A549 (cell line): ENCODE results near the gene GTPBP1. TPM values are rescaled to one million over a fixed set of nuclear protein-coding genes. Genes with fewer than 3 reads are reported as not detected.

Source experiments
- ATAC-seq, 2 experiments: fragments of 200-7000 bp in 1 of 2; fragments of >200 bp in 1 of 2; cut with Nextera tagmentation in 1 of 2; cut with Tn5 transposase in 1 of 2; 3 replicates each; pipeline versions ENCODE4 v1.8.0 to v1.9.1; 2018 to 2020; ENCODE audit warnings: mild to moderate bottlenecking in 1 of 2, moderate library complexity in 1 of 2
- CTCF ChIA-PET: fragments of 300-600 bp; sonication (Branson Sonifier 250); formaldehyde crosslinking; extraction: SDS; loops from one replicate; lab custom pipeline; 2021; ENCODE audit warnings: antibody characterized with exemption, inconsistent platforms; lab: Yijun Ruan, JAX
- POLR2A ChIA-PET: fragments of 350-600 bp; formaldehyde crosslinking; extraction: SDS; loops from one replicate; lab custom pipeline; 2021; ENCODE audit warnings: antibody characterized with exemption, inconsistent platforms; lab: Yijun Ruan, JAX
- DNase-seq, 2 experiments: peaks; one replicate each; pipeline versions ENCODE4 v3.0.0 to v3.0.0-alpha.2; 2011 to 2016; ENCODE audit warnings: low read depth in 1 of 2, low spot score in 1 of 2
- FAIRE-seq: peaks from 2 replicates; lab custom pipeline; 2011; peaks lifted over from hg19 to GRCh38; lab: Jason Lieb, UNC
- H3K27ac ChIP-seq, 2 experiments: fragments of >200 bp; sonication (Bioruptor Twin); formaldehyde crosslinking; 3 replicates each; pipeline ENCODE4 v1.5.1; 2016 to 2017
- H3K4me1 ChIP-seq: fragments of >200 bp; sonication (Bioruptor Twin); formaldehyde crosslinking; 3 replicates; pipeline ENCODE4 v1.6.1; 2016
- H3K4me2 ChIP-seq: fragments of >200 bp; sonication (Bioruptor Twin); formaldehyde crosslinking; 3 replicates; pipeline ENCODE4 v1.6.1; 2016
- H3K4me3 ChIP-seq: fragments of >200 bp; sonication (Bioruptor Twin); formaldehyde crosslinking; 3 replicates; pipeline ENCODE4 v1.5.1; 2016
- H3K9me3 ChIP-seq: fragments of >200 bp; sonication (Bioruptor Twin); formaldehyde crosslinking; 3 replicates; pipeline ENCODE4 v1.6.1; 2016
- CBX2 ChIP-seq: fragments of 200-600 bp; sonication (generic); IDR thresholded peaks from 2 replicates; pipeline ENCODE4 v1.6.1; 2016; ENCODE audit warnings: low read depth, mild to moderate bottlenecking, borderline replicate concordance
- CHD2 ChIP-seq: fragments of 150-350 bp; IDR thresholded peaks from 2 replicates; pipeline ENCODE4 v1.6.1; 2014; ENCODE audit warnings: low read length; ENCODE audit not compliant: partially characterized antibody
- EHF ChIP-seq: fragments of 250-450 bp; sonication (Bioruptor Pico); IDR thresholded peaks from 2 replicates; pipeline ENCODE4 v1.5.0; 2020; ENCODE audit warnings: mild to moderate bottlenecking
- FOSL2 ChIP-seq, 2 experiments: fragments of 450-650 bp in 1 of 2; fragments of >200 bp in 1 of 2; sonication (Bioruptor Twin) in 1 of 2; formaldehyde crosslinking; IDR thresholded peaks; 2 replicates each; pipeline versions ENCODE4 v1.5.0 to v1.6.1; 2016 to 2020; ENCODE audit warnings: mild to moderate bottlenecking in 1 of 2, moderate library complexity in 1 of 2
- FOXS1 ChIP-seq: fragments of 250-450 bp; sonication (Bioruptor Pico); IDR thresholded peaks from 2 replicates; pipeline ENCODE4 v1.5.0; 2020; ENCODE audit warnings: mild to moderate bottlenecking, moderate library complexity
- HEYL ChIP-seq: fragments of 250-450 bp; sonication (Bioruptor Pico); IDR thresholded peaks from 2 replicates; pipeline ENCODE4 v1.8.0; 2021; ENCODE audit warnings: mild to moderate bottlenecking, moderate library complexity
- HOXB13 ChIP-seq: fragments of 250-450 bp; sonication (Bioruptor Pico); IDR thresholded peaks from 2 replicates; pipeline ENCODE4 v1.5.0; 2020; ENCODE audit warnings: low read depth, mild to moderate bottlenecking, moderate library complexity
- JUN ChIP-seq, 2 experiments: fragments of >200 bp; sonication (Bioruptor Twin); formaldehyde crosslinking; IDR thresholded peaks; 2 replicates in 1 of 2; 3 replicates in 1 of 2; pipeline ENCODE4 v1.6.1; 2016 to 2017
- MAFK ChIP-seq: fragments of 450-650 bp; IDR thresholded peaks from 2 replicates; pipeline ENCODE4 v1.6.1; 2014; ENCODE audit not compliant: partially characterized antibody
- NR3C1 ChIP-seq: fragments of >200 bp; sonication (Bioruptor Twin); formaldehyde crosslinking; IDR thresholded peaks from 3 replicates; pipeline ENCODE4 v1.6.1; 2017
- POLR2A ChIP-seq: IDR thresholded peaks from 2 replicates; pipeline ENCODE4 v1.6.1; 2012; ENCODE audit warnings: mild to moderate bottlenecking, low read length
- RAD21 ChIP-seq, 2 experiments: fragments of >200 bp in 1 of 2; sonication (Bioruptor Twin) in 1 of 2; formaldehyde crosslinking in 1 of 2; IDR thresholded peaks in 1 of 2; conservative IDR thresholded peaks in 1 of 2; 2 replicates in 1 of 2; 3 replicates in 1 of 2; pipeline ENCODE4 v1.6.1; 2012 to 2018; ENCODE audit warnings: inconsistent platforms in 1 of 2
- RCOR1 ChIP-seq: fragments of 150-350 bp; IDR thresholded peaks from 2 replicates; pipeline ENCODE4 v1.6.1; 2014; ENCODE audit warnings: antibody characterized with exemption, low read length, low read depth
- RNF2 ChIP-seq: fragments of 200-600 bp; sonication (generic); IDR thresholded peaks from 2 replicates; pipeline ENCODE4 v1.6.1; 2016; ENCODE audit warnings: low read depth, mild to moderate bottlenecking, antibody characterized with exemption, moderate library complexity, borderline replicate concordance
- SMC3 ChIP-seq: fragments of >200 bp; sonication (Bioruptor Twin); formaldehyde crosslinking; IDR thresholded peaks from 3 replicates; pipeline ENCODE4 v1.6.1; 2018; ENCODE audit warnings: inconsistent platforms
- TFCP2L1 ChIP-seq: fragments of 250-450 bp; sonication (Bioruptor Pico); IDR thresholded peaks from 2 replicates; pipeline ENCODE4 v1.5.0; 2021; ENCODE audit warnings: mild to moderate bottlenecking
- TP53 ChIP-seq: fragments of 250-450 bp; sonication (Bioruptor Pico); IDR thresholded peaks from 2 replicates; pipeline ENCODE4 v1.5.0; 2021; ENCODE audit warnings: mild to moderate bottlenecking, moderate library complexity
- ZFP36 ChIP-seq: fragments of 450-650 bp; IDR thresholded peaks from 2 replicates; pipeline ENCODE4 v1.6.1; 2014; ENCODE audit warnings: borderline replicate concordance; ENCODE audit not compliant: partially characterized antibody
- ZSCAN20 ChIP-seq: fragments of 250-450 bp; sonication (Bioruptor Pico); IDR thresholded peaks from 2 replicates; pipeline ENCODE4 v1.8.0; 2022; ENCODE audit warnings: mild to moderate bottlenecking, moderate library complexity
- whole genome bisulfite sequencing: methylation state at CpG from one replicate; pipeline ENCODE4 v1.1.6; 2017; ENCODE audit errors: missing lambda C conversion rate; 5-methylcytosine and 5-hydroxymethylcytosine counted together
- polyA plus RNA-seq, 4 experiments: library from polyadenylated mRNA; depleted of rRNA in 3 of 4; stranded (reverse); fragments of >200 nt; fragmentation: RNase III in 1 of 4; extraction: RNeasy Plus Mini Kit Qiagen cat#74134 plus additional on column Dnase treatment in 1 of 4; gene quantifications; 2 replicates in 3 of 4; 3 replicates in 1 of 4; pipeline ENCODE4 v1.2.3, GENCODE V29; 2011 to 2017
- TF ChIP-seq, protein P1 (sequence below): IDR thresholded peaks from 2 replicates; pipeline ENCODE4 v1.6.1; 2012
- TF ChIP-seq, protein P2 (sequence below): fragments of 250-450 bp; sonication (Bioruptor Pico); IDR thresholded peaks from 2 replicates; pipeline ENCODE4 v1.5.0; 2021; ENCODE audit warnings: mild to moderate bottlenecking, moderate library complexity, borderline replicate concordance
- TF ChIP-seq, protein P3 (sequence below): fragments of >200 bp; sonication (Bioruptor Twin); formaldehyde crosslinking; IDR thresholded peaks from 3 replicates; pipeline ENCODE4 v1.5.1; 2016

Gene GTPBP1
- polyA plus RNA-seq, 2 of the 4 experiments (the other 2 are of a cell fraction): 9.0 to 15.1 TPM

GRCh38 chr22:38738475-38739070, 32.8 kb downstream of the GTPBP1 start:
- no peak for TF ChIP-seq TFCP2L1 (CRISPR knock-in tag)
- TF ChIP-seq HOXB13: no peak
- TF ChIP-seq CBX2: no peak
- TF ChIP-seq, protein P1, sequence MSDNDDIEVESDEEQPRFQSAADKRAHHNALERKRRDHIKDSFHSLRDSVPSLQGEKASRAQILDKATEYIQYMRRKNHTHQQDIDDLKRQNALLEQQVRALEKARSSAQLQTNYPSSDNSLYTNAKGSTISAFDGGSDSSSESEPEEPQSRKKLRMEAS: no peak
- TF ChIP-seq, protein P2, sequence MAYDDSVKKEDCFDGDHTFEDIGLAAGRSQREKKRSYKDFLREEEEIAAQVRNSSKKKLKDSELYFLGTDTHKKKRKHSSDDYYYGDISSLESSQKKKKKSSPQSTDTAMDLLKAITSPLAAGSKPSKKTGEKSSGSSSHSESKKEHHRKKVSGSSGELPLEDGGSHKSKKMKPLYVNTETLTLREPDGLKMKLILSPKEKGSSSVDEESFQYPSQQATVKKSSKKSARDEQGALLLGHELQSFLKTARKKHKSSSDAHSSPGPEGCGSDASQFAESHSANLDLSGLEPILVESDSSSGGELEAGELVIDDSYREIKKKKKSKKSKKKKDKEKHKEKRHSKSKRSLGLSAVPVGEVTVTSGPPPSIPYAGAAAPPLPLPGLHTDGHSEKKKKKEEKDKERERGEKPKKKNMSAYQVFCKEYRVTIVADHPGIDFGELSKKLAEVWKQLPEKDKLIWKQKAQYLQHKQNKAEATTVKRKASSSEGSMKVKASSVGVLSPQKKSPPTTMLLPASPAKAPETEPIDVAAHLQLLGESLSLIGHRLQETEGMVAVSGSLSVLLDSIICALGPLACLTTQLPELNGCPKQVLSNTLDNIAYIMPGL (CRISPR knock-in tag): no peak
- TF ChIP-seq, protein P3, sequence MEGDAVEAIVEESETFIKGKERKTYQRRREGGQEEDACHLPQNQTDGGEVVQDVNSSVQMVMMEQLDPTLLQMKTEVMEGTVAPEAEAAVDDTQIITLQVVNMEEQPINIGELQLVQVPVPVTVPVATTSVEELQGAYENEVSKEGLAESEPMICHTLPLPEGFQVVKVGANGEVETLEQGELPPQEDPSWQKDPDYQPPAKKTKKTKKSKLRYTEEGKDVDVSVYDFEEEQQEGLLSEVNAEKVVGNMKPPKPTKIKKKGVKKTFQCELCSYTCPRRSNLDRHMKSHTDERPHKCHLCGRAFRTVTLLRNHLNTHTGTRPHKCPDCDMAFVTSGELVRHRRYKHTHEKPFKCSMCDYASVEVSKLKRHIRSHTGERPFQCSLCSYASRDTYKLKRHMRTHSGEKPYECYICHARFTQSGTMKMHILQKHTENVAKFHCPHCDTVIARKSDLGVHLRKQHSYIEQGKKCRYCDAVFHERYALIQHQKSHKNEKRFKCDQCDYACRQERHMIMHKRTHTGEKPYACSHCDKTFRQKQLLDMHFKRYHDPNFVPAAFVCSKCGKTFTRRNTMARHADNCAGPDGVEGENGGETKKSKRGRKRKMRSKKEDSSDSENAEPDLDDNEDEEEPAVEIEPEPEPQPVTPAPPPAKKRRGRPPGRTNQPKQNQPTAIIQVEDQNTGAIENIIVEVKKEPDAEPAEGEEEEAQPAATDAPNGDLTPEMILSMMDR: no peak
- TF ChIP-seq ZSCAN20 (CRISPR knock-in tag): no peak
- no peak for TF ChIP-seq SMC3
- TF ChIP-seq HEYL (CRISPR knock-in tag): no peak
- TF ChIP-seq EHF (CRISPR knock-in tag): no peak
- TF ChIP-seq MAFK: no peak
- no peak for TF ChIP-seq TP53
- no peak for TF ChIP-seq POLR2A
- no peak for TF ChIP-seq JUN (IDR thresholded peaks at IDR 0.05)
- no peak for TF ChIP-seq ZFP36
- no peak for TF ChIP-seq RAD21 (conservative IDR thresholded peaks at IDR 0.05 in 1 of 2, IDR thresholded peaks at IDR 0.05 in 1 of 2)
- TF ChIP-seq FOXS1 (CRISPR knock-in tag): no peak
- TF ChIP-seq CHD2: no peak
- TF ChIP-seq, all 56 proteins: peak for 0
- H3K27ac ChIP-seq: no peak overlapping the region
- no peak for FAIRE-seq
- no peak for DNase-seq
- CTCF ChIA-PET: interaction anchor here (1.1 to 7.4 kb wide), 3 partner anchors 9 to 28 kb away, joined by 3 to 69 read pairs (median 10); no protein-coding TSS in a partner anchor
- H3K4me3 ChIP-seq: no peak overlapping the region
- WGBS: 95% methylated on average over 17 of the region's 18 CpGs
- H3K9me3 ChIP-seq: no peaks in the 10 kb centered on the region
- H3K4me1 ChIP-seq: no peaks in the 10 kb centered on the region
- H3K4me2 ChIP-seq: no peak overlapping the region
- POLR2A ChIA-PET: no interaction called here
- ATAC-seq: no peak

DNA sequence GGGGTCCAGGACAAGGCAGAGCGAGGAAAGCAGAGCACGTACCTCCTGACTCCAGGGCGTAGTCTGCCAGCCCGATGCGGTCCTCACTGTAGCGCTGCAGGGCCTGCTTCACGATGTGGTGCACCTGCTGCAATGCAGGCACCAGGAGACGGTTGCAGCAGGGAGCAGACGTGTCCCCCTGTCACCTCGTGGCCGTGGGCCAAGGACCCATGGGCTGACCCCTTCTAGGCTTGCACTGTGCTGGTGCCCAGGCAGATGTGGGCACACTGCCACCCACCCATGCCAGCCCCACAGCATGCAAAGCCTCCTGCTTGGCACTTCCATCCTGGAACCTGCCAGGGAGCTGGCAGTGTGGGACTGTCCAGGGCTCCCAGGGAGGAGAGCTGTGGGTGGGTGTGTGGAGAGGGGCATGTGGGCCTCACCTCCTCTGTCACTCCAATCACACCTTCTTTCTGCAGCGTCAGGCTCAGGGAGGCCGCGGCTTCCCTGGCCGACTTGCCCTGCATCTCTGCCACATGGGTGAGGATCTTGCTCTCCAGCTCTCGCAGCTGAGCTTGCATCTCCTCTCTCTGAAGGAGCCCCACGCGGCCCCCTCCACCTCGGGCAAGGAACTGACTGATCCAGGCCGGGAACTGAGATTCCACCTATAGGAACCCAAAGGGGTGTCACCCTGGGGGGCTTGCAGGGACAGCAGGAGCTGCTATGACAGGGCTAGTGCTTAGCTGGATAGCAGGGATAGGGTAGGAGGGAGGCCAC, 33.7 kb downstream of the GTPBP1 start:
- FAIRE-seq: no peak
- ATAC-seq: no peak
- 91% methylated on average over 7 of the region's 20 CpGs for WGBS
- Histone ChIP-seq H3K4me3 (no peak overlapping the region), H3K4me2 (no peak overlapping the region)
- no peak for TF ChIP-seq RCOR1
- no peak for TF ChIP-seq ZFP36
- no peak for TF ChIP-seq FOSL2 (IDR thresholded peaks at IDR 0.05)
- no peak for TF ChIP-seq FOSL2 (CRISPR knock-in tag; IDR thresholded peaks at IDR 0.05)
- TF ChIP-seq NR3C1: no peak
- TF ChIP-seq RNF2: no peak
- TF ChIP-seq, all 56 proteins: peak for 0
- Histone ChIP-seq H3K27ac (no peak overlapping the region), H3K9me3 (no peaks in the 10 kb centered on the region), H3K4me1 (no peaks in the 10 kb centered on the region)
- POLR2A ChIA-PET: no interaction called here
- DNase-seq: no peak
- CTCF ChIA-PET: interaction anchor here (1.1 to 7.4 kb wide), 6 partner anchors 10 to 131 kb away, joined by 3 to 69 read pairs (median 6); partner anchors contain the start of gene NPTXR
